Esophagus squamous epithelium (tissue), 4 donors: Measurements from ENCODE around the gene NCOA7.

Source experiments
- POLR2A ChIP-seq, 4 donors: fragments of 450-650 bp; IDR thresholded peaks; one replicate each; pipeline ENCODE4 v1.6.1; 2017; ENCODE audit warnings: antibody characterized with exemption in 4 of 4, mild to moderate bottlenecking in 4 of 4, moderate library complexity in 3 of 4
- TF ChIP-seq, protein P1 (sequence below), 6 experiments: fragments of 450-650 bp in 4 of 6; fragments of 200-600 bp in 2 of 6; sonication (generic) in 2 of 6; IDR thresholded peaks; one replicate each; pipeline ENCODE4 v1.5.1; 2016 to 2019; ENCODE audit warnings: antibody characterized with exemption in 6 of 6, mild to moderate bottlenecking in 4 of 6, moderate library complexity in 4 of 6

GRCh38 chr6:125742464-125743120 is 48.2 kb upstream of the NCOA7 start:
- TF ChIP-seq, protein P1, sequence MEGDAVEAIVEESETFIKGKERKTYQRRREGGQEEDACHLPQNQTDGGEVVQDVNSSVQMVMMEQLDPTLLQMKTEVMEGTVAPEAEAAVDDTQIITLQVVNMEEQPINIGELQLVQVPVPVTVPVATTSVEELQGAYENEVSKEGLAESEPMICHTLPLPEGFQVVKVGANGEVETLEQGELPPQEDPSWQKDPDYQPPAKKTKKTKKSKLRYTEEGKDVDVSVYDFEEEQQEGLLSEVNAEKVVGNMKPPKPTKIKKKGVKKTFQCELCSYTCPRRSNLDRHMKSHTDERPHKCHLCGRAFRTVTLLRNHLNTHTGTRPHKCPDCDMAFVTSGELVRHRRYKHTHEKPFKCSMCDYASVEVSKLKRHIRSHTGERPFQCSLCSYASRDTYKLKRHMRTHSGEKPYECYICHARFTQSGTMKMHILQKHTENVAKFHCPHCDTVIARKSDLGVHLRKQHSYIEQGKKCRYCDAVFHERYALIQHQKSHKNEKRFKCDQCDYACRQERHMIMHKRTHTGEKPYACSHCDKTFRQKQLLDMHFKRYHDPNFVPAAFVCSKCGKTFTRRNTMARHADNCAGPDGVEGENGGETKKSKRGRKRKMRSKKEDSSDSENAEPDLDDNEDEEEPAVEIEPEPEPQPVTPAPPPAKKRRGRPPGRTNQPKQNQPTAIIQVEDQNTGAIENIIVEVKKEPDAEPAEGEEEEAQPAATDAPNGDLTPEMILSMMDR (IDR thresholded peaks at IDR 0.05): no peak
- TF ChIP-seq POLR2A (IDR thresholded peaks at IDR 0.05): no peak
